AG10803 (cell line): Measurements from ENCODE around the gene GLRA3.

ENCODE experiments used
- DNase-seq: peaks from one replicate; pipeline ENCODE4 v3.0.0; 2010; ENCODE audit warnings: low read depth
- H3K4me3 ChIP-seq: 2 replicates; pipeline ENCODE4 v1.5.1; 2011; ENCODE audit warnings: mild to moderate bottlenecking, low read length, control low read depth
- TF ChIP-seq, protein P1 (sequence below): conservative IDR thresholded peaks from 2 replicates; pipeline ENCODE4 v1.5.1; 2011; ENCODE audit warnings: mild to moderate bottlenecking, low read length, control low read depth, inconsistent platforms

Gene GLRA3

DNA sequence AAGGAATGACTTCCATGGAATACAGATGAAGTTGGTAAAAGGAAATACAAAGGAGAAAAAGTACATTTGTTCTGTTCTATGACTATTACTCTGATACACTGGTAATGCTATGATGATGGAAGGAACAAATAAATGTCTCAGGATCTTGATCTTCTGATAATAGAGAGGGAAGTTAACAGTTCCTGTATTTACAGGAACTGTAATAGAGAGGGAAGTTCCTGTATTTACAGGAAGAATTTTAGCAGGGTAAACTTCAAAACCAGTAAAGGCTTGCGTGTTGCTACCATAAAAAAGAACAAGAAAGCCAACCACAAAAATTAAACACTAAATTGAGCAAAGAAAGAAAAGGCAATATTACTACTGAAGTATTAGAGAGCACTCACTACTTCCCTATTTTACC, 215.1 kb downstream of the GLRA3 start:
- no peak for DNase-seq
- TF ChIP-seq, protein P1, sequence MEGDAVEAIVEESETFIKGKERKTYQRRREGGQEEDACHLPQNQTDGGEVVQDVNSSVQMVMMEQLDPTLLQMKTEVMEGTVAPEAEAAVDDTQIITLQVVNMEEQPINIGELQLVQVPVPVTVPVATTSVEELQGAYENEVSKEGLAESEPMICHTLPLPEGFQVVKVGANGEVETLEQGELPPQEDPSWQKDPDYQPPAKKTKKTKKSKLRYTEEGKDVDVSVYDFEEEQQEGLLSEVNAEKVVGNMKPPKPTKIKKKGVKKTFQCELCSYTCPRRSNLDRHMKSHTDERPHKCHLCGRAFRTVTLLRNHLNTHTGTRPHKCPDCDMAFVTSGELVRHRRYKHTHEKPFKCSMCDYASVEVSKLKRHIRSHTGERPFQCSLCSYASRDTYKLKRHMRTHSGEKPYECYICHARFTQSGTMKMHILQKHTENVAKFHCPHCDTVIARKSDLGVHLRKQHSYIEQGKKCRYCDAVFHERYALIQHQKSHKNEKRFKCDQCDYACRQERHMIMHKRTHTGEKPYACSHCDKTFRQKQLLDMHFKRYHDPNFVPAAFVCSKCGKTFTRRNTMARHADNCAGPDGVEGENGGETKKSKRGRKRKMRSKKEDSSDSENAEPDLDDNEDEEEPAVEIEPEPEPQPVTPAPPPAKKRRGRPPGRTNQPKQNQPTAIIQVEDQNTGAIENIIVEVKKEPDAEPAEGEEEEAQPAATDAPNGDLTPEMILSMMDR: no peak
- H3K4me3 ChIP-seq: no peak overlapping the region

GRCh38 chr4:174611792-174612191, 217.3 kb downstream of the GLRA3 start:
- no peak for DNase-seq
- TF ChIP-seq, protein P1: no peak
- H3K4me3 ChIP-seq: no peak overlapping the region

DNA sequence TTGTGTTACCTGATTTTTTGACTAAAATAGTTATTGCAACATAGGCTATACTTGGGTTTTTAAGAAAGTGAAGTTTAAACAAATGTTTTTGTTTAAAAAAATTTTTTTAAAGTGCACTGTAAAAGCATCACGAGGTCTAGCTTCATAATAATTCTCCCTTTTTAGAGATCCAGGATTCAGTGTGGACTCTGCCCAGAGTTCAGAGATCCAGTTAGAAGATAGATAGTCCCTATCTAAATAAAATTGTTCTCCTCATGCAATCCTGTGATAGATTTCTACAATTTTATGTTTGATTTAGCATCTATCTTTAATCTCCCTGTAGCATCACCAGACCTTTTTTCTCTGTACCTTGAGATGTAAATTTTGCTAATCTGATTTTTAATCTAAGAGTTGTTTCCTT, 221.3 kb downstream of the GLRA3 start:
- H3K4me3 ChIP-seq: no peak overlapping the region
- TF ChIP-seq, protein P1: no peak
- no peak for DNase-seq

GRCh38 chr4:174604198-174604597, 224.8 kb downstream of the GLRA3 start:
- TF ChIP-seq, protein P1: no peak
- H3K4me3 ChIP-seq: no peak overlapping the region
- no peak for DNase-seq

GRCh38 chr4:174600391-174600790, 228.7 kb downstream of the GLRA3 start:
- DNase-seq: no peak
- TF ChIP-seq, protein P1: no peak
- no peak overlapping the region for H3K4me3 ChIP-seq

- DNase-seq: no peak
- TF ChIP-seq, protein P1: no peak
- no peak overlapping the region for H3K4me3 ChIP-seq
Measured at GRCh38 chr4:174598800-174599199, 230.2 kb downstream of the GLRA3 start.

DNA sequence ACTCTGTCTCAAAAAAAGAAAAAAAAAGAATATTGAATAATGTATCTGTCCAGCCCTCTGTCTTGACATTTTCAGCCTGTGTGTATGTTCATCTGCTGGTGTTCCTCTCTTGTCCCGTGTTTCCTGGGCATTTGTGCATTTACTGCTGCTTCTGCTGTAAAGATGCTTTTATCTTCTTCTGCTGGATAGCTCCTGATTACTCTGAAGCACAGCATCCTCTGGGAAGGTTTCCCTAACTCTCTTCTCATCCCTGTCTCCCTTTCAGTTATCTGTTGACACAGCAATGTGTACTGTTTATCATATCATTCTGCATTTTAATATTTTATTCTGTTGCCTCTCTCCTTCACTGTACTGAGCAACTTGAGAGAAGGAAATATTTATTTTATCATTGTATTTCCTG, 232.5 kb downstream of the GLRA3 start:
- no peak overlapping the region for H3K4me3 ChIP-seq
- no peak for DNase-seq
- TF ChIP-seq, protein P1: no peak
